ENCODE results near the gene SUPT3H. TPM values are rescaled to one million over a fixed set of nuclear protein-coding genes. Genes with fewer than 3 reads are reported as not detected.

Gene SUPT3H
- total RNA-seq, 6 experiments from 2014 or later, result 5.6 to 8.2 (median 6.5) TPM

- H3K27ac Mint-ChIP-seq, result no peak overlapping the region
- no peak overlapping the region for H3K4me3 Mint-ChIP-seq
- H3K4me1 Mint-ChIP-seq (ENCODE audit: low read depth), result no peaks in the 10 kb centered on the region
- H3K9me3 Mint-ChIP-seq, result no peaks in the 10 kb centered on the region
- no peaks in the 10 kb centered on the region for H3K27me3 Mint-ChIP-seq (ENCODE audit: insufficient read depth)
- no peak for TF ChIP-seq CTCF (IDR thresholded peaks at IDR 0.05)
- no peak for DNase-seq
- H3K36me3 Mint-ChIP-seq (ENCODE audit: low read depth), result no peaks in the 10 kb centered on the region
These were observed 207.9 kb downstream of the SUPT3H start for GRCh38 chr6:45169815-45170214.

GRCh38 chr6:45163952-45164766 is 213.6 kb downstream of the SUPT3H start:
- Mint-ChIP-seq H3K27ac (no peak overlapping the region), H3K4me1 (ENCODE audit: low read depth) (peaks cover 5% of the 10 kb centered on the region; the same call in 1 of the 2 replicates), H3K9me3 (no peaks in the 10 kb centered on the region), H3K36me3 (ENCODE audit: low read depth) (no peaks in the 10 kb centered on the region), H3K27me3 (ENCODE audit: insufficient read depth) (no peaks in the 10 kb centered on the region; the same call in 1 of the 2 replicates), H3K4me3 (no peak overlapping the region)
- no peak for TF ChIP-seq CTCF (IDR thresholded peaks at IDR 0.05)
- DNase-seq, result no peak

GRCh38 chr6:45160305-45160704 is 217.4 kb downstream of the SUPT3H start:
- no peak for TF ChIP-seq CTCF (IDR thresholded peaks at IDR 0.05)
- Mint-ChIP-seq H3K4me3 (no peak overlapping the region), H3K4me1 (ENCODE audit: low read depth) (peaks cover 5% of the 10 kb centered on the region; the same call in 1 of the 2 replicates), H3K9me3 (no peaks in the 10 kb centered on the region), H3K27ac (no peak overlapping the region), H3K27me3 (ENCODE audit: insufficient read depth) (no peaks in the 10 kb centered on the region; the same call in 1 of the 2 replicates), H3K36me3 (ENCODE audit: low read depth) (no peaks in the 10 kb centered on the region)
- DNase-seq, result no peak

GRCh38 chr6:45156075-45156474 is 221.7 kb downstream of the SUPT3H start:
- no peaks in the 10 kb centered on the region; the same call in 1 of the 2 replicates for H3K27me3 Mint-ChIP-seq (ENCODE audit: insufficient read depth)
- H3K36me3 Mint-ChIP-seq (ENCODE audit: low read depth), result no peaks in the 10 kb centered on the region
- no peak for DNase-seq
- H3K9me3 Mint-ChIP-seq, result no peaks in the 10 kb centered on the region
- H3K4me3 Mint-ChIP-seq, result no peak overlapping the region
- H3K4me1 Mint-ChIP-seq (ENCODE audit: low read depth), result no peaks in the 10 kb centered on the region
- no peak overlapping the region for H3K27ac Mint-ChIP-seq
- no peak for TF ChIP-seq CTCF (IDR thresholded peaks at IDR 0.05)

GRCh38 chr6:45155341-45155894 is 222.3 kb downstream of the SUPT3H start:
- H3K27me3 Mint-ChIP-seq (ENCODE audit: insufficient read depth), result no peaks in the 10 kb centered on the region; the same call in 1 of the 2 replicates
- no peak for DNase-seq
- no peak overlapping the region for H3K4me3 Mint-ChIP-seq
- no peak overlapping the region for H3K27ac Mint-ChIP-seq
- no peaks in the 10 kb centered on the region for H3K9me3 Mint-ChIP-seq
- TF ChIP-seq CTCF (IDR thresholded peaks at IDR 0.05), result no peak
- no peaks in the 10 kb centered on the region for H3K4me1 Mint-ChIP-seq (ENCODE audit: low read depth)
- H3K36me3 Mint-ChIP-seq (ENCODE audit: low read depth), result no peaks in the 10 kb centered on the region
